NCI-H524 treated with DMSO at 0.1 percent for 48 hours (cell line): Measurements from ENCODE around the gene METTL8.

ENCODE experiments used
- DNase-seq: peaks from one replicate; lab custom pipeline; 2025; lab: John Stamatoyannopoulos, UW

The METTL8 gene, protein sequence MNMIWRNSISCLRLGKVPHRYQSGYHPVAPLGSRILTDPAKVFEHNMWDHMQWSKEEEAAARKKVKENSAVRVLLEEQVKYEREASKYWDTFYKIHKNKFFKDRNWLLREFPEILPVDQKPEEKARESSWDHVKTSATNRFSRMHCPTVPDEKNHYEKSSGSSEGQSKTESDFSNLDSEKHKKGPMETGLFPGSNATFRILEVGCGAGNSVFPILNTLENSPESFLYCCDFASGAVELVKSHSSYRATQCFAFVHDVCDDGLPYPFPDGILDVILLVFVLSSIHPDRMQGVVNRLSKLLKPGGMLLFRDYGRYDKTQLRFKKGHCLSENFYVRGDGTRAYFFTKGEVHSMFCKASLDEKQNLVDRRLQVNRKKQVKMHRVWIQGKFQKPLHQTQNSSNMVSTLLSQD

GRCh38 chr2:171433763-171434012, at the start of gene METTL8:
Gene METTL8 (minus strand): TSS chr2:171433990. CDS start chr2:171392185, 41,805 bp downstream.
- DNase-seq = no peak

GRCh38 chr2:171482877-171483276, 49.1 kb upstream of the METTL8 start:
- DNase-seq = no peak

DNA sequence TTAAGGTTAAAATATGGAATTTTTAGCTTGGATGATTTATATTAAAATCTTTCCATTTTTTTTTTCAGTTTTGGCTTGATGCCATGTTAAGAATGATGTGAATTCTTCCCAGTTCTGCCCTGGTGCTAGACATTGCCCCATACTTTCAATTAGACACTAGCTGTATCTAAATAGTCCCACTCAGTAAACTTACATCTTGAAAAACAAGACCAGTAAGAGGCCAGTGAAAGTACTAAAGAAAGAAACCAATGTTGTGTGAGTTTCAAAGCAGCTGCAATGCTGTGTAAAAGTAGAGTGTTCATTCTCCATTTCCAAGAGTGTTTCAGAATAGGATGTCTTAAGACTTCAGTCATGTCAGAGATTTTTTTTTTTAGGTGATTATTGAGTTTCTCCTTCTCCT, 48.5 kb upstream of the METTL8 start:
- DNase-seq = no peak

GRCh38 chr2:171480908-171481307, 47.1 kb upstream of the METTL8 start:
- no peak for DNase-seq

DNA sequence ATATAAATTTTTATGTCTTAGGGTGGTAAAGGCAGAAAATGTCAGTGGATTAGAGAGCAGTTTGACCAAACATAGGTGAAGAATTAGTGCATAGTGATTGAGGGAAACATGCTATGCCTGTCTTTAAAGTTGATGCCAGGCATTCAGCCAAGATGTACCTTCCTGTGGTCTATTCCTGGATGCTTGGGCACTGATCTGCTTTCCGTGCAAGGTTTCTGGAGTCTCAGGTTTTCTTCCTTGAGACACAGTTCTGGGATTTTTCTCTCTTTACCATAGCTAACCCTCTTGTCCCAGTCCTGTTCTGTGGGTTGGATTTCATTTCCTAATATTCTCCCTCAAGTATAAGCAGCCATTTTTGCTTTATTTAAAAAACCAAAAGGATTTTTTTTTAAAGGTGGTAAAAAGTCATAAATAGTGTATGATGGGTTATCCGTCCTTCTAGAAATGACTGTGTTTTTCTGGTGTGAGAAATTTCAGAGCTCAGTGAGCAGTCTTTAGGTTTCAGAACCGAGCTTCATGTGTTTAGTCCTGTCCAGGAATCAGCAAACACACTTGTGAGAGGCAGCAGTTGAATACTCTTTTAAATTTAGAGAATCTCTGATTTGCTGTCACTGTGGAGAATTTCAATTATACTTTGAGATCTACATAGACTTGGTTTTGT, 45.5 kb upstream of the METTL8 start:
- DNase-seq = no peak

DNA sequence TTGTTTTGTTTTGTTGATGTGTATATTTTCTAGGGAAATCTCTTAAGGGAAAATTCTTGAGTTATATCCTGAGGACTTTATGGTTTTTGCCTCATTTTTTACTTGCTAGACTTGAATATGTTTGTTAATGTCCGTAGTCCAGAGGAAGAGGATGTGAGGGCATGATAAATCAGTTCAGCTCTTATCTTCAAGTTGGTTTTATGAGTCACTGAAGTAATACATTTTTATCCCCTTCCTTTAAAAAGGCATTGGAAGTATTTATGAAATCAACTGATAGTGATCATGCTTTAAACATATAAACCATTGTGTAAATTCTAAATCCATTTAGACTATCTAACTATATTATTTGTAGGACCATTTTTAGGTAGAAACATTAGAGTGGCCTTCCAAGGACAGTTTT, 44.6 kb upstream of the METTL8 start:
- DNase-seq = no peak

DNA sequence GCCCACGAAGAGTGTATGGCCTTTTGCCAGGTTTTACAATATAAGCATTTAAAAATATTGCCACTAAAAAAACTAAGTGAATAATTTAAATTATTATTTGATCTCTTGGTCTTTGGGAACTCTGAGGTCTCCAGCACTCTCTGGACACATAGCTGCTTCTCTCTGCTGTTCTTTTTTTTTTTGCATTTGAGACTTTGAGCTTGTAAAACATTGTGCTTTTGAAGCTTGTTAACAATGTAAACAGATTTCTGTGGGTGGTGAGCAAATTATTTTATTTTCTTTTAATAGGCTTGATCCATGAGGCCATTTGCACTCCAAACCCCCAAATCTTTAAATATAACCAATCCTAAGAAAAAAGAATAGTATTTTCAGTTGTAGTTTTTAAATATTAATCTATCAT, 42.2 kb upstream of the METTL8 start:
- no peak for DNase-seq

DNA sequence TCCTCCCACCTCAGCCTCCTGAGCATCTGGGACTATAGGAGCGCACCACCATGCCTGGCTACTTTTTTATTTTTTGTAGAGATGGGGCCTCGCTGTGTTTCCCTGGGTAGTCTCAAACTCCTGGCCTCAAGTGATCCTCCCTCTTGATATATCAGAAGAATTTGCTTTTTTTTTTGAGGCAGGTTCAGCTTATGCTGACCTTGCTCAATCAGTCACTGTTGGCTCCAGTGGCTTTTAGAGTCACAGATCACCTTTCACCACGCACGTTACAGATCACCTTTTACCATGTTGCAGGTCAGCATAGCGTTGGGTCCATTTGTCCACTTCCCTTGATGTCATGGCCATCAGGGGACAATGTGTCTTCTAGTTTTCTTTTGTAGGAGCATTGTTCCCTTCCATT, 36.3 kb upstream of the METTL8 start:
- DNase-seq = no peak

DNA sequence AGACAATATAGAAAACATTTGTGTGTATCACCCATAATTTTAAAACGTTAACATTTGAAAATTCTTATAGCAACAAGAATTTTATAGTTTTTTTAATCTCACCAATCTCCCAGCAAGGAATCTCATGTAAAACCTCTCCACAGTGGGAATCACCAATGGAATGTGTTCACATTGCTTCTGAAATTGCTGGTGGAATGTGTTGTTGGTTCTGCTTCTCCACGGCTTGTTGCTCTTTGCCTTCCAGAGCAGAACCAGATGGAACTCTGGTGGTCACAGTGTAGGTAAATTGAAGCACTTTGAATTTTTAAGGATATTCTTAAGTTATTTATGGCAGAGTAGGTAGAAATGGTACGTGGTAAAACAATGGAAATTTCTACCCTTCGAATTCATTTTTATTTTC, 35.4 kb upstream of the METTL8 start:
- no peak for DNase-seq

- DNase-seq = no peak
Observed at GRCh38 chr2:171460537-171460936, 26.7 kb upstream of the METTL8 start.

DNA sequence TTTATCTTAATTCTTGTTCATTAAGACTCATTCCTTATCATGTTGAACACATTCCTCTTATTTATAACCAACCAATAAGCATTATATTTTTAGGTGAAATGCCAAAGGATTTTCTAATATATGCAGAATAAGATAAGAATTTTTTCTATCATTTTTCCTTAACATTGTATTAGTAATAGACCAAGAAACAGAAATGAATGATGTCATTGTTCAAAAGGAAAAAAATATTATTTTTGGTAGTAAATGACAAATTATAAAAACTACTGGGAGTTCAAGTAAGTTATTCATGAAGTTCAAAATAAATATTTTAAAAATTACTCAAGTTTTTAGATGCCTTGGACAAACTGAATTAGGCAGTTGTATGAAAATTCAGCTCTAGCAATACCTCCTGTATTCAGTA, 25.7 kb upstream of the METTL8 start:
- no peak for DNase-seq

GRCh38 chr2:171452773-171453172, 19.0 kb upstream of the METTL8 start:
- DNase-seq = no peak

- DNase-seq = no peak
Observed at GRCh38 chr2:171451074-171451473, 17.3 kb upstream of the METTL8 start.

- DNase-seq = no peak
Observed at GRCh38 chr2:171447675-171448074, 13.9 kb upstream of the METTL8 start.

DNA sequence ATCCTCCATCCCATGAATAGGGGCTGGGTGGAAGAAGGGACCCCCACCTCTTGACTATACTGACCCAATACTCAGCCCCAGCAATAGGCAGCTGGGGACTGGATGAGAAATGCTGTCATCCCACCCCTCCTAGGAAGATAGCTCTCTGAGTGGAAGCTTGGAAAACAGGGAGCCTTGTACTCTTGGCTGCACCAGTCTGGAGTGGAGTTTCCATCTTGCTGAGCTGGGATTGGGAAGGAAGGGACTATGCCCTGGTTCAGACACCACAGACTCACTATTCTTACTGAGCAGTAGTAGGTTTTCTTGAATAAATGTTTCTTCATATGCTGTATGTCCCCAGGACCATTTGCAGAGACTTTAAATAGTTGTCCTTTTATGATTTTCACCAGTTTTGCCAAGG, 7.7 kb upstream of the METTL8 start:
- no peak for DNase-seq

DNA sequence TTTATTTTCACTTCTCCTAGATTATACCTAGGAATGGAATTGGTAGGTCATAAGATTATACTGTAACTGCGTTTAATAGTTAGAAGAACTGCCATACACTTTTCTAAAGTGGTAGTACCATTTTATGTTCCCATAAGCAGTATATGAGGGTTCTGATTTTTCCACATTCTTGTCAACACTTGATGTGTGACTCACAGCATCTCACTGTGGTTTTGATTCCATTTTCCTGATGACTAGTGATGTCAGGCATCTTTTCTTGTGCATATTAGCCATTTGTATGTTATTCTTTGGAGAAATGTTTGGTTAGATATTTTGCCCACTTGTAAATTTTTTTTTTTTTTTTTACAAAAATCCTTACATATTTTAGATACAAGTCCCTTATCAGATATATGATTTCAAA, 2.5 kb upstream of the METTL8 start:
- DNase-seq = no peak

GRCh38 chr2:171434013-171434989, 511 bp upstream of the METTL8 start, which contains the start of gene DCAF17:
Gene DCAF17 (plus strand): TSS chr2:171434226. CDS start chr2:171434578, 352 bp downstream.
- DNase-seq = peak; percentile 85

DNA sequence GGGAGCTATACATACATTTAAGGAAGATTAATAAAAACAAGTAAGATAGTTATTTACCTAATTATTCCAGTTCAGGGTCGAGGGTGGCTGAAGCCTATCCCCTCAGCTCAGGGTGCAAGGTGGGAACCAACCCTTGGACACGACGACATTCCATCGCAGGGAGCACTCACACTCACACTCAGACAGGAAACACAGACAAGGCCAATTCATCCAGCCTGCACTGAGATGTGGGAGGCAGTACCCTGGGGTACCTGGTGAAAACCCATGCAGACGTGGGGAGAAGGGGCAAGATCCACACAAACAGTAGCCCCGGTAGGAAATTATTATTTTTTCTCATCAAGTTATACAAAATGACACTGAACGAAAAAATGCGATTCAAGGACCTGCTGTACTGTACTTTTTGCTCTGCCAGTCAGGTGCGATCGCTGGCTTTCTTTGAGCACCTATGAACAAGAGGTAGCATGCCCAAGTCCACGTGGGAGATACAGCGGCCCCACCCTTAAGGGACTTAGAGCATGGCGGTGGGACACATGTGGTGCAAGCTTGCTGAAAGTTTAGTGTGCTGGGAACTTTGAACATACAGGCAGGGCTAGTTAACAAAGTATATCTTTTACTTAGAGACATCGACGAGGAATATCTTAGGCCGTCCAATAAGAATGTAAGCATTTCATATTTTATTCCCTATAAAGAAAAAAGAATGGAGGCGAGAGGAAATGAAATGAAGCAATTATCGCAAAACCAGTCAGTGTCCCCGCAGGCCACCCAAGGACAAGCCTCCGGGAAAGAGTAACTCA, 624 bp downstream of the METTL8 start:
- DNase-seq = no peak

GRCh38 chr2:171432206-171432968, 1.4 kb downstream of the METTL8 start:
- no peak for DNase-seq

GRCh38 chr2:171431677-171432167, 2.1 kb downstream of the METTL8 start:
- DNase-seq = no peak
